Lower lobe of right lung (tissue), 2 donors: ENCODE measurements around the gene CDKL2. TPM values are rescaled to one million over a fixed set of nuclear protein-coding genes. Genes with fewer than 3 reads are reported as not detected.

Experiments used
- ATAC-seq, 2 donors: fragments of 200-7000 bp; cut with Tn5 transposase; one replicate each; pipeline ENCODE4 v1.9.1; 2020 to 2022; ENCODE audit warnings: mild to moderate bottlenecking in 2 of 2, moderate library complexity in 2 of 2
- DNase-seq: peaks from one replicate; pipeline ENCODE4 v3.0.0-alpha.2; 2020
- H3K27ac ChIP-seq: fragments of 200-600 bp; one replicate; pipeline ENCODE4 v1.8.0; 2022
- H3K27me3 ChIP-seq: fragments of 200-600 bp; one replicate; pipeline ENCODE4 v1.8.0; 2022; ENCODE audit warnings: low read depth
- H3K36me3 ChIP-seq: fragments of 200-600 bp; one replicate; pipeline ENCODE4 v1.8.0; 2022; ENCODE audit warnings: mild to moderate bottlenecking
- H3K4me1 ChIP-seq: fragments of 200-600 bp; one replicate; pipeline ENCODE4 v1.8.0; 2022
- H3K4me3 ChIP-seq: fragments of 200-600 bp; one replicate; pipeline ENCODE4 v1.8.0; 2022; ENCODE audit warnings: mild to moderate bottlenecking
- H3K9me3 ChIP-seq: fragments of 200-600 bp; one replicate; pipeline ENCODE4 v1.8.0; 2022
- intact Hi-C: fragments of 100-400 bp; cut with DNase I; formaldehyde crosslinking; loops from one replicate; pipeline ENCODE4 v1.11.0; 2022
- total RNA-seq: library from RNA; stranded (reverse); fragmentation: NEBNext Ultra II Directional; extraction: Animal tissue kit (Norgen Biotek cat#: 25700); gene quantifications from one replicate; pipeline ENCODE4 v1.2.1, GENCODE V29; 2021
- TF ChIP-seq, protein P1 (sequence below): fragments of 200-600 bp; IDR thresholded peaks from one replicate; pipeline ENCODE4 v1.8.0; 2022; ENCODE audit warnings: antibody characterized with exemption, mild to moderate bottlenecking
- donor health status: DM: no; HTN: yes; CAD: no; lungs with severe emphysema.

The CDKL2 gene
- total RNA-seq, 1 donor from 2014 or later: 20.9 TPM

DNA sequence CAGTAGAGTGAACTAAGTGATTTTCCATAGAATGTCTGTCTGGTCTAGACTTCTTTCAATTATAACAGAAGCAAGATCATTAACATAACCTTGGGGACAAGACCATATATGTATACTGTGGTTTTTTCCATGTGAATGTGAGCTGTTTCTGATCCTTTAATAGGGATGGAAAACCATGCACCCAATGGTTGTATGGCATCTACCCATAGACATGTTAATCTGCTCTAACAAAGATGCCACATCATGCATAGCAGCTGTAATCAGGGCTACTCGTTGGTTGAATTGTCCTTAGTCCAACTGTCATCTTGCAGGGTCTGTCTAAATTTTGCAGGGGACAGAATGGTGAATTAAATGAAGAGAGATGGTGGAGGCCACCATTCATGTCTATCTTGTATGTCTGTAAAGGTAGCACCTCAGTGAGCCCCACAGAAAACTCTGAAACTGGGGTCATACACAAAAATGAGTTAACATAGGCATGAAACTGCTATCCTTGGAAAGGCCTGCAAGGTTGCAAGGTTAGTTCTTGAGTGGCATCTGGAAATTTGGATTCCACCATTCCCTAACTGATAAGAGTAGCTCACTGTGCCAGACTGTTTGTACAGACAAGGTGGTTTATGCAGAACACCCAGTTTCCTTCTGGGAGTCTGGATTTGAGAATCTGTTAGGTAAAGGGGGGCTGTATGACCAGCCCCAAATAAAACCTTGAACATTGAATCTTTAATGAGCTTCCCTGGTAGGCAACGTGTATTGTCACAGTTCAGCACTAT, 99.6 kb downstream of the CDKL2 start:
- H3K27me3 ChIP-seq: no peaks in the 10 kb centered on the region
- H3K4me1 ChIP-seq: no peaks in the 10 kb centered on the region
- DNase-seq: no peak
- H3K36me3 ChIP-seq: peaks cover 63% of the 10 kb centered on the region
- intact Hi-C loops: no loop called here
- H3K4me3 ChIP-seq: no peak overlapping the region
- TF ChIP-seq, protein P1, sequence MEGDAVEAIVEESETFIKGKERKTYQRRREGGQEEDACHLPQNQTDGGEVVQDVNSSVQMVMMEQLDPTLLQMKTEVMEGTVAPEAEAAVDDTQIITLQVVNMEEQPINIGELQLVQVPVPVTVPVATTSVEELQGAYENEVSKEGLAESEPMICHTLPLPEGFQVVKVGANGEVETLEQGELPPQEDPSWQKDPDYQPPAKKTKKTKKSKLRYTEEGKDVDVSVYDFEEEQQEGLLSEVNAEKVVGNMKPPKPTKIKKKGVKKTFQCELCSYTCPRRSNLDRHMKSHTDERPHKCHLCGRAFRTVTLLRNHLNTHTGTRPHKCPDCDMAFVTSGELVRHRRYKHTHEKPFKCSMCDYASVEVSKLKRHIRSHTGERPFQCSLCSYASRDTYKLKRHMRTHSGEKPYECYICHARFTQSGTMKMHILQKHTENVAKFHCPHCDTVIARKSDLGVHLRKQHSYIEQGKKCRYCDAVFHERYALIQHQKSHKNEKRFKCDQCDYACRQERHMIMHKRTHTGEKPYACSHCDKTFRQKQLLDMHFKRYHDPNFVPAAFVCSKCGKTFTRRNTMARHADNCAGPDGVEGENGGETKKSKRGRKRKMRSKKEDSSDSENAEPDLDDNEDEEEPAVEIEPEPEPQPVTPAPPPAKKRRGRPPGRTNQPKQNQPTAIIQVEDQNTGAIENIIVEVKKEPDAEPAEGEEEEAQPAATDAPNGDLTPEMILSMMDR: no peak
- H3K9me3 ChIP-seq: peaks cover 4% of the 10 kb centered on the region
- no peak overlapping the region for H3K27ac ChIP-seq
- no peak for ATAC-seq

Other genes starting within 250 kb of the CDKL2 start
- 28.9 TPM for gene RCHY1, start 116.1 kb downstream of the CDKL2 start, total RNA-seq
- gene THAP6, start 116.1 kb downstream of the CDKL2 start, total RNA-seq: 20.6 TPM
- gene ODAPH, start 74.5 kb downstream of the CDKL2 start, total RNA-seq: not detected
- gene G3BP2, start 42.9 kb upstream of the CDKL2 start, total RNA-seq: 101 TPM
- 55.6 TPM for gene USO1, start 94.0 kb upstream of the CDKL2 start, total RNA-seq